ENCODE results near the gene GABBR2. TPM values are rescaled to one million over a fixed set of nuclear protein-coding genes. Genes with fewer than 3 reads are reported as not detected.

The GABBR2 gene
- total RNA-seq, 1 experiment from 2014 or later = not detected

DNA sequence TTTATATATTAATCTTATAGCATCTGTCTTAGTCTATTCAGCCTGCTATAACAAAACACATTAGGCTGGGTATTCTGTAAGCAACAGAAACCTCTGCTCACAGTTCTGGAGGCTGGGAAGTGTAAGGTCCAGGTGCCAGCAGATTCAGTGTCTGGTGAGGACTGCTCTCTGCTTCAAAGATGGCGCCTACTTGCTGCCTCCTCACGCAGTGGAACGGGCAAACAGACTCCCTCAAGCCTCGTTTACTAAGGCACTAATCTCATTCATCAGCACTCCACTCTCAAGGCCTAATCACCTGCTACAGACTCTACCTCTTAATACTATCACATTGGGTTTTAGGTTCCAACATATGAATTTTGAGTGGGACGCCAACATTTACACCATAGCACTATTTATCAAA lies 448.1 kb downstream of the GABBR2 start:
- intact Hi-C loops (cut with micrococcal nuclease; ENCODE audit: unreplicated experiment) = loop anchor here (5.0 kb wide), 1 partner anchor 548 kb away; no protein-coding TSS in a partner anchor
- TF ChIP-seq, protein P1, sequence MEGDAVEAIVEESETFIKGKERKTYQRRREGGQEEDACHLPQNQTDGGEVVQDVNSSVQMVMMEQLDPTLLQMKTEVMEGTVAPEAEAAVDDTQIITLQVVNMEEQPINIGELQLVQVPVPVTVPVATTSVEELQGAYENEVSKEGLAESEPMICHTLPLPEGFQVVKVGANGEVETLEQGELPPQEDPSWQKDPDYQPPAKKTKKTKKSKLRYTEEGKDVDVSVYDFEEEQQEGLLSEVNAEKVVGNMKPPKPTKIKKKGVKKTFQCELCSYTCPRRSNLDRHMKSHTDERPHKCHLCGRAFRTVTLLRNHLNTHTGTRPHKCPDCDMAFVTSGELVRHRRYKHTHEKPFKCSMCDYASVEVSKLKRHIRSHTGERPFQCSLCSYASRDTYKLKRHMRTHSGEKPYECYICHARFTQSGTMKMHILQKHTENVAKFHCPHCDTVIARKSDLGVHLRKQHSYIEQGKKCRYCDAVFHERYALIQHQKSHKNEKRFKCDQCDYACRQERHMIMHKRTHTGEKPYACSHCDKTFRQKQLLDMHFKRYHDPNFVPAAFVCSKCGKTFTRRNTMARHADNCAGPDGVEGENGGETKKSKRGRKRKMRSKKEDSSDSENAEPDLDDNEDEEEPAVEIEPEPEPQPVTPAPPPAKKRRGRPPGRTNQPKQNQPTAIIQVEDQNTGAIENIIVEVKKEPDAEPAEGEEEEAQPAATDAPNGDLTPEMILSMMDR (conservative IDR thresholded peaks at IDR 0.05; ENCODE audit: low read depth, low read length) = no peak
- TF ChIP-seq EZH2 (IDR thresholded peaks at IDR 0.05; ENCODE audit: borderline replicate concordance, low read depth, low read length, poor library complexity, severe bottlenecking) = no peak
- Histone ChIP-seq H3K27me3 (replicated peaks; ENCODE audit: insufficient read depth, low read depth, low read length, poor library complexity) (no peaks in the 10 kb centered on the region), H3K27ac (ENCODE audit: low read depth, low read length, poor library complexity, severe bottlenecking) (no peak overlapping the region), H3K4me1 (ENCODE audit: insufficient read depth, low read length, poor library complexity, severe bottlenecking) (peaks cover 6% of the 10 kb centered on the region), H3K36me3 (ENCODE audit: insufficient read depth, low read length, poor library complexity, severe bottlenecking) (no peaks in the 10 kb centered on the region), H3K4me3 (ENCODE audit: low read depth, low read length, poor library complexity, severe bottlenecking) (no peak overlapping the region), H3K9me3 (ENCODE audit: low read depth, low read length, poor library complexity, severe bottlenecking) (no peaks in the 10 kb centered on the region)
- BruUV-seq (replicated peaks) = no TSS peak
- no peak for DNase-seq (ENCODE audit: low spot score)
- POLR2A ChIA-PET (ENCODE audit: low non-redundant PET) = no interaction called here
- CTCF ChIA-PET = no interaction called here

DNA sequence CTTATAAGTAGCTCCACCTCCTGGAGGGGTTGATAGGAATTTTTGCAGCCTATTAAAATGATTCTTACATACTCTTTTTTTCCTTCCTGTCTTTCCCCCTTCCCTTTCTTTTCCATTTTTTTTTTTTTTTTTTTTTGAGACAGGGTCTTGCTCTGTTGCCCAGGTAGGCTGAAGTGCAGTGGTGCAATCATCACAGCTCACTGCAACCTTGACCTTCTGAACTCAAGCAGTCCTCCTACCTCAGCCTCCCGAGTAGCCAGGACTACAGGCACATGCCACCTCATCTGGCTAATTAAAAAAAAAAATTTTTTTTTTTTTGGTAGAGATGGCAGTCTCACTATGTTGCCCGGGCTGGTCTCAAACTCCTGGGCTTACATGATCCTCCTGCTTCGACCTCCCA lies 448.9 kb downstream of the GABBR2 start:
- no peaks in the 10 kb centered on the region for H3K27me3 ChIP-seq (replicated peaks; ENCODE audit: insufficient read depth, low read depth, low read length, poor library complexity)
- H3K36me3 ChIP-seq (ENCODE audit: insufficient read depth, low read length, poor library complexity, severe bottlenecking) = no peaks in the 10 kb centered on the region
- H3K4me3 ChIP-seq (ENCODE audit: low read depth, low read length, poor library complexity, severe bottlenecking) = no peak overlapping the region
- intact Hi-C loops (cut with micrococcal nuclease; ENCODE audit: unreplicated experiment) = loop anchor here (5.0 kb wide), 1 partner anchor 547 kb away; no protein-coding TSS in a partner anchor
- no peak for DNase-seq (ENCODE audit: low spot score)
- H3K27ac ChIP-seq (ENCODE audit: low read depth, low read length, poor library complexity, severe bottlenecking) = no peak overlapping the region
- ChIA-PET POLR2A (ENCODE audit: low non-redundant PET) (no interaction called here), CTCF (interaction anchor here (0.6 to 0.7 kb wide), 2 partner anchors 22 to 320 kb away, joined by 3 to 5 read pairs; no protein-coding TSS in a partner anchor)
- no TSS peak for BruUV-seq (replicated peaks)
- H3K4me1 ChIP-seq (ENCODE audit: insufficient read depth, low read length, poor library complexity, severe bottlenecking) = peaks cover 9% of the 10 kb centered on the region
- TF ChIP-seq, protein P1 (conservative IDR thresholded peaks at IDR 0.05; ENCODE audit: low read depth, low read length) = no peak; the same call in 1 of the 2 replicates
- no peak for TF ChIP-seq EZH2 (IDR thresholded peaks at IDR 0.05; ENCODE audit: borderline replicate concordance, low read depth, low read length, poor library complexity, severe bottlenecking)
- no peaks in the 10 kb centered on the region for H3K9me3 ChIP-seq (ENCODE audit: low read depth, low read length, poor library complexity, severe bottlenecking)

DNA sequence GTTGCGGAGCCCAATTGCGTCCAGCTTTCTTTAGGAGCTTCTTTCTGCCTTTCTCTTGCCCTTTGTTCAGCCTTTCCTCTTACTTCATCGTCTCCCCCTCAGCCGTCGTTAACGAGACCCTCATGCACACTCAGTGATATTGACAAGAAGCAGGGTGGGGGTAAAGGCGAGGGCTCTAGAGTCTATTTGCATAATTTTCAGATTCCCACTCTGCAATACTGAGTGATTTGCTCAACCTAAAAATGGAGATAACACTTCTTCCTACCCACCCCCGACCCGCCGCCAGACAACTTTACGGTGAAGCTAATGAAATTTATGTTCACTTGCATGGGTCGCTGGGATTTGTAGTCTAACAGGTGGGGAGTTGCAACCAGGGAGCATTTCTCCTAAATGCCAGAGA lies 452.0 kb downstream of the GABBR2 start:
- no peaks in the 10 kb centered on the region for H3K36me3 ChIP-seq (ENCODE audit: insufficient read depth, low read length, poor library complexity, severe bottlenecking)
- TF ChIP-seq, protein P1 (conservative IDR thresholded peaks at IDR 0.05; ENCODE audit: low read depth, low read length) = no peak
- TF ChIP-seq EZH2 (IDR thresholded peaks at IDR 0.05; ENCODE audit: borderline replicate concordance, low read depth, low read length, poor library complexity, severe bottlenecking) = no peak
- BruUV-seq (replicated peaks) = no TSS peak
- CTCF ChIA-PET = interaction anchor here (0.6 to 1.3 kb wide), 2 partner anchors 182 to 335 kb away, joined by 4 to 5 read pairs; partner anchors contain the start of gene TRMO
- DNase-seq (ENCODE audit: low spot score) = peak; percentile 66
- POLR2A ChIA-PET (ENCODE audit: low non-redundant PET) = interaction anchor here (0.7 kb wide), 1 partner anchor 354 kb away, joined by 7 read pairs; no protein-coding TSS in a partner anchor
- H3K9me3 ChIP-seq (ENCODE audit: low read depth, low read length, poor library complexity, severe bottlenecking) = no peaks in the 10 kb centered on the region
- peak overlapping the region; percentile 75 for H3K4me3 ChIP-seq (ENCODE audit: low read depth, low read length, poor library complexity, severe bottlenecking)
- H3K27me3 ChIP-seq (replicated peaks; ENCODE audit: insufficient read depth, low read depth, low read length, poor library complexity) = no peaks in the 10 kb centered on the region
- peaks cover 13% of the 10 kb centered on the region for H3K4me1 ChIP-seq (ENCODE audit: insufficient read depth, low read length, poor library complexity, severe bottlenecking)
- intact Hi-C loops (cut with micrococcal nuclease; ENCODE audit: unreplicated experiment) = no loop called here
- H3K27ac ChIP-seq (ENCODE audit: low read depth, low read length, poor library complexity, severe bottlenecking) = peak overlapping the region; percentile 83

Measured in A673 (cell line).